ENCODE data around the gene RGSL1.

RGSL1 gene

GRCh38 chr1:182595641-182596240 lies 145.8 kb downstream of the RGSL1 start:
- peak; percentile 38 to 87 for DNase-seq

DNA sequence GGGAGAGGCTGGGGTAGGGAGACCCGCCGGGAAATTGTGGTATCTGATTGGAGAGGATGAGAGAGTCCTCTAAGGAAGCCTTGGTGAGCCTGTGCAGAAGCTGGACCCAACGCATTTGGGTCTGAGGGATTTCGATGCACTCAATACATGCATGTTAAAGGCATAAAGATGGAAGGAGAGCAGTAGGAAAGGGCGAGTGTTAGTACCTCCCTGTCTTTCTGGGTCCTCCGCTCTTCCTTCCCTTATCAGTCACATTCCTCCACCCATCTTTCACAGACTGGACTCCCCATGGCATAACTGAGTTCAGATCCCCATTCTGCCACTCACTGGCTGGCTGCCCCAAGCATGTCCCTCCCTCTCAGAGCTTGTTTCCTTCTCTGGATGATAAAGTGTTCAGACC lies 147.0 kb downstream of the RGSL1 start:
- no peak for DNase-seq

- DNase-seq = peak in 1 of 2 donors; percentile 61
Observed at GRCh38 chr1:182598296-182598695, 148.3 kb downstream of the RGSL1 start.

GRCh38 chr1:182599339-182599738 lies 149.4 kb downstream of the RGSL1 start:
- DNase-seq = no peak

- no peak for DNase-seq
Observed at GRCh38 chr1:182600036-182600713, 150.2 kb downstream of the RGSL1 start.

DNA sequence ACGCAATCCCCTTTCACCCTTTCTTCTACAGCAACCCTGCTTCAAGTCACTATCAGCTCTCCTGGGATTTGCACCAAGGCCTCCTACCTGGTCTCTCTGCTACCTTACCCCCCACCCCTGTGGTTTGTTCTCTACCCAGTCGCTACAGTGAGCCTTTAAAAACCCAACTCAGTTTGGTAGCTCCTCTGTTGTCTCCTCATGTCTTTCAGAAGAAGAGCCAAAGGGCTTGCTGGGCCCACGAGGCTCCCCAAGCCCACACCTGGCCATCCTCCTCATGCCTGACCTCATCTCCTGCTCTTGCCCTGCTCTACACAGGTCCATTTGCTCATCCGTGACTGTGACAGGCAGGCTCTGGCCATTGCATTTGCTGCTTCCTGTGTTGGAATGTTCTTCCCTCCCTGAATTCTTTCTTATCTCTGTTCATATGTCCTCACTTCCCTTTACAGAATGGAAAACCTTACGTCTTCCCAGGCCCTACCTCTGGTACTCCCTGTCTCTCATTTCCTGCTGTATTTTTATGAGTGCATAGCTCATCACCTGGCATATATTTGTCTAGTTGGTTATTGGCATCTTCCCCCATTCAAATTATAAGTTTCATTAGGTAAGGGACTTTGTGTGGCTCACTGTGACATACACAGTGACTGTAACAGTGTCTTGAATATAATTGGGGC lies 150.9 kb downstream of the RGSL1 start:
- no peak for DNase-seq

- DNase-seq = peak; percentile 50 to 81
Observed at GRCh38 chr1:182601416-182601786, 151.5 kb downstream of the RGSL1 start.

DNA sequence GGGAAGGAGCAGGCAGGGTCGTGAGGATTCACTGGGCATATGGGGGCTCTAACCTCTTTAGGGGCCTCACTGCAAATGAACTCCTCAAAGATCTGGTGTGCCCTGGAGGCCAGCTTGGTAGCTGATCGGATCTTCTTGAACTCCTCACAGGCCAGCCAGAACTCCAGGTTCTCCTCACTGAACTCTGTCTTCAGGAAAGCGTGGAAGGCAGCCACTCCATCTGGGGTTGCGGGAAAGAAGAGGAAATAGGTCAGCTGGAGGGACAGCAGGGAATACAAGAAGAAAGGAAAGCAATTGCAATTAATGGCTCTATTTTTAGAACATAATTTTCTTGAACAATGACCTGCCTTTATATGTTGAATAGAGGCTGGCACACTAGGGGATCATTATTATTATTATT lies 152.0 kb downstream of the RGSL1 start:
- DNase-seq = no peak

- no peak for DNase-seq
Observed at GRCh38 chr1:182602935-182603645, 153.1 kb downstream of the RGSL1 start.

DNA sequence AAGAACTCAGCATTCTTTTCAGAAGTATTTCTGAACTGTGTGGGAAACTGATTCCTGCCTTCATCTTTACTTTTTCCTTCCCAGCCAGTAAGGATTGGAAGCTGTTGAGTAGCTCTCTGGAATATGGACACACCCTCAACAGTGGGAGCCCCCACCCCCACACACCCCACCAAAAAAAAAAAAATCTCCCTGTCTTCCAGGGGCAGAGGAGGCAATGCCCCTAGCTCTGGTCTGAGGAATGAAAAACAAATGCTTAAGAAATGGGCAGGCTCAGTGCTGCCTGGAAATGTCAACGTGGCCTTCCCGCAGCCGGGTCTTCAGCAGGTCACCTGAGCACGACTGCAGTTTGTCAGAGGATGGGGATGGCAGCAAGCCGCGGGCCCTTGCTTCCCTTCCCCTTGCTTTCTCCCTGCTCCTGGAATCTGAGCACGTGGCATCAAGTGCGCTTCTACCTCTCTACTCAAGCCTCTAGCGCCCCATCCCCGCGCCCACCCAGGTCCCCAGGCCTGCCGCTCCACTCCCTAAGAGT lies 153.8 kb downstream of the RGSL1 start:
- DNase-seq = no peak

GRCh38 chr1:182604175-182605164 lies 154.5 kb downstream of the RGSL1 start, which contains the start of gene RGS16:
RGS16 (minus strand) TSS chr1:182604389; CDS start chr1:182604259, 130 bp downstream.
- DNase-seq = peak; percentile 75 to 84

DNA sequence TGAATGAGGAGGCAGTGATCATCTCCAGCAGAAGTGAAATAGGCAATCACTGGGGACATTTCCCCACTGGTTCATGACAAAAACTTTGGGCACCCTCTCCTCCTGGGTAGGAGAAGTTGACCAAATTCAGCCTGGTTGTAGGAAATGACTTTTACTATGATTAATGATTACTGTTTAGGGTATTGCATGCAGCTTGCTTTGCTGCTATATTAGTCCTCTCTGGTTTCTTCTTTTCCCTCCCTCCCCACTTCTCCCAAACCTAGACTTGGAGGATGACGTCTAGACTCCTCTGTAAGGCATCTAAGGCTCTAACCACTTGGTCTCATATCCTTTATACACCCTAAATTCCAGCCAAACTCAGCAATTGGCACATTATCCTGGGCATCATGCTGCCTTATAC lies 157.6 kb downstream of the RGSL1 start:
- no peak for DNase-seq

DNA sequence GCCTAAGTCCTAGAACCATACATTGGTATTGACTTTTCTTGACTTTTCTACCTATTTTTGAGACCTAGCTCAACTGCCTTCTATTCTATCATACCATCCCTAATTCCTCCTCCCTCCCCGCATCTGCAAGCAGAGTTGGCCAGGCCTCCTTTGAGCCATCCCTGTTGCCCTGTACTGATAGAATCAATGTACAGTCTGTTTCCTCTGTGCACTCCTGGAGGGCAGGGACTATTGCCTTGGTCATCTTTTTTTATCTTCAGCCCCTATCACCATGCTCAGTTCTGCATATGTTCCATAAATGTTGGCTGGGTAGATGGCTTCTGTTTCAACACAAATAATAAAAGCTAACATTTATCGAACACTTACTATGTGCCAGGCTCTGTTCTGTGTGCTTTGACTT lies 158.3 kb downstream of the RGSL1 start:
- no peak for DNase-seq

GRCh38 chr1:182608845-182609610 lies 159.1 kb downstream of the RGSL1 start:
- DNase-seq = peak in 1 of 2 donors; percentile 49

Data from inflammatory macrophage treated with lipopolysaccharide for 1 hour (primary cell).